GM18505 (cell line): Measurements from ENCODE around the gene CBFB.
"Not testable (repeated sequence)": the region's sequence is repeated elsewhere in the genome, so short reads cannot be mapped to it uniquely, and the experiment has no call there.

Source experiments
- ATAC-seq: cut with Tn5 transposase; IDR thresholded peaks from one replicate; pipeline ENCODE4 v1.9.1; 2021; ENCODE audit not compliant: unreplicated experiment
- POLR2A ChIP-seq: IDR thresholded peaks from 4 replicates; pipeline ENCODE4 v1.6.1; 2011; ENCODE audit warnings: borderline replicate concordance; ENCODE audit not compliant: insufficient read depth, insufficient read length; ENCODE audit errors: extremely low read depth

Gene CBFB

GRCh38 chr16:67028696-67029253 lies at the start of gene CBFB:
Gene CBFB, plus strand, starts transcription at chr16:67029149. Its CDS starts 259 bp downstream, at chr16:67029408.
- TF ChIP-seq POLR2A: peak; percentile 98
- ATAC-seq: peak; percentile 82

DNA sequence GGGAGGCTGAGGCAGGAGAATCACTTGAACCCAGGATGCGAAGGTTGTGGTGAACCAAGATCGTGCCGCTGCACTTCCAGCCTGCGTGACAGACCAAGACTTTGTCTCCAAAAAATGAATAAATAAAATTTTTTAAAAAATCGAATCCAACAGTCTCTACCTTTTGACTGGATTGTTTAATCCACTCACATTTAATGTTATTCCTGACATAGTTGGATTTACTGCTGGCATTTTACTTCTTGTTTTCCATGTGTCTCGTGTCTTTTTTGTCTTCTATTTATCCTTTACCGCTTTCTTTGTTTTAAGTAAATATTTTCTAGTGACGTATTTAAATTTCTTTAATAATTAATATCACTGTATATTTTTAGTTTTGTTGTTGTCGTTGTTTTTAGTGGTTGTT lies 45.9 kb upstream of the CBFB start:
- no peak for ATAC-seq
- TF ChIP-seq POLR2A: no peak

- no peak for TF ChIP-seq POLR2A
- ATAC-seq: no peak
These were observed 44.0 kb upstream of the CBFB start for GRCh38 chr16:66984892-66985311.

GRCh38 chr16:66986559-66986958 lies 42.4 kb upstream of the CBFB start:
- no peak for ATAC-seq
- no peak for TF ChIP-seq POLR2A

- ATAC-seq: no peak
- TF ChIP-seq POLR2A: no peak
These were observed 40.7 kb upstream of the CBFB start, which contains the start of gene CES4A for GRCh38 chr16:66988197-66988788. Gene CES4A, plus strand, starts transcription at chr16:66988589. Its CDS starts 184 bp downstream, at chr16:66988773.

GRCh38 chr16:66991545-66992077 lies 37.3 kb upstream of the CBFB start:
- ATAC-seq: no peak
- no peak for TF ChIP-seq POLR2A

GRCh38 chr16:66993558-66993957 lies 35.4 kb upstream of the CBFB start:
- not testable (repeated sequence) for ATAC-seq

GRCh38 chr16:66996324-66996982 lies 32.5 kb upstream of the CBFB start:
- TF ChIP-seq POLR2A: no peak
- no peak for ATAC-seq

GRCh38 chr16:66996983-66997358 lies 32.0 kb upstream of the CBFB start:
- TF ChIP-seq POLR2A: no peak
- no peak for ATAC-seq

- TF ChIP-seq POLR2A: no peak
- ATAC-seq: no peak
These were observed 28.3 kb upstream of the CBFB start for GRCh38 chr16:67000384-67001351.

DNA sequence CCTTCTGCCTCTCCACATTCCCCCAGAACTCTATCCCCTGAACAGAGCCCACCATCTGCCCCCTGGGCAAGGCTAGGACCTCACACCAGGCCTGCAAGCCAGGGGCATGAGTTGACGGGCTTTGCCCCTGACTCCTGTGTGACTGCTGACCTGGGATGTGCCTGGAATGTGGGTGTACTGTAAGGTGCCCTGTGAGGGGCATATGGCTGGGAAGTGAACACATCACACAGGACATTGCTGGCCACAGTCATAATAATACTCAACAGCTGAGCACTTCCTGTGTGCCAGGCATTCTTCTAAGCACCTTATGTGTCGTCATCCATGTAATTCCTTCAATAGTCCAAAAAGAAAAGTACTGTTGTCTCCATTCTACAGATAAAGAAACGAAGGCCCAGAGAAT lies 27.2 kb upstream of the CBFB start:
- no peak for ATAC-seq
- TF ChIP-seq POLR2A: no peak

- ATAC-seq: no peak
- TF ChIP-seq POLR2A: no peak
These were observed 21.9 kb upstream of the CBFB start for GRCh38 chr16:67006930-67007658.

DNA sequence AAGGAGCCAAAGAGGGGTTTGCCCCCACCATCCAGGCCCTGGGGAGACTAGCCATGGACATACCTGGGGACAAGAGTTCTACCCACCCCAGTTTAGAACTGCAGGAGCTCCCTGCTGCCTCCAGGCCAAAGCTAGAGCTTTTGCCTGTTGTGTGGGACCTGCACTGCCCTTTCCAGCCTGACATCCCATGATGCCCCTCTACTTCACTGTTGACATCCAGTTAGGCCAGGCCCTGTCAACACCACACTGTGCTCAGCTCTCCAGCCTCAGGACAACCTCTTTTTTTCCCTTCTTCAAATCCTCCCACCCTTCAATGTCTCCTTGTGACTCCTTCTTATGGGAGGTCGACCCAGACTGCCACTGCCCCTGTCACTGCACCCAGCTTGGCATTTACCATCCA lies 19.8 kb upstream of the CBFB start:
- no peak for TF ChIP-seq POLR2A

GRCh38 chr16:67011274-67011673 lies 17.7 kb upstream of the CBFB start:
- no peak for ATAC-seq
- no peak for TF ChIP-seq POLR2A

More for the DNA sequence above, 19.8 kb upstream of the CBFB start:
- ATAC-seq: no peak
